KOPT-K1 (cell line): ENCODE data around the gene OR4N2.
"Not testable (repeated sequence)": the region's sequence is repeated elsewhere in the genome, so short reads cannot be mapped to it uniquely, and the experiment has no call there.

Experiments used
- H3K27ac ChIP-seq: fragments of 200-600 bp; sonication (generic); 2 replicates; pipeline ENCODE4 v1.5.1; 2016; ENCODE audit warnings: antibody characterized with exemption, mild to moderate bottlenecking, low read depth, low read length; ENCODE audit not compliant: poor library complexity, severe bottlenecking
- H3K36me3 ChIP-seq: fragments of 200-600 bp; sonication (generic); 2 replicates; pipeline ENCODE4 v1.5.1; 2017; ENCODE audit warnings: antibody characterized with exemption, mild to moderate bottlenecking, low read length, moderate library complexity; ENCODE audit not compliant: insufficient read depth
- H3K9me3 ChIP-seq: fragments of 200-600 bp; sonication (generic); 2 replicates; pipeline ENCODE4 v1.5.1; 2017; ENCODE audit warnings: antibody characterized with exemption, low read length, mild to moderate bottlenecking; ENCODE audit not compliant: insufficient read depth, poor library complexity, severe bottlenecking

The OR4N2 gene

DNA sequence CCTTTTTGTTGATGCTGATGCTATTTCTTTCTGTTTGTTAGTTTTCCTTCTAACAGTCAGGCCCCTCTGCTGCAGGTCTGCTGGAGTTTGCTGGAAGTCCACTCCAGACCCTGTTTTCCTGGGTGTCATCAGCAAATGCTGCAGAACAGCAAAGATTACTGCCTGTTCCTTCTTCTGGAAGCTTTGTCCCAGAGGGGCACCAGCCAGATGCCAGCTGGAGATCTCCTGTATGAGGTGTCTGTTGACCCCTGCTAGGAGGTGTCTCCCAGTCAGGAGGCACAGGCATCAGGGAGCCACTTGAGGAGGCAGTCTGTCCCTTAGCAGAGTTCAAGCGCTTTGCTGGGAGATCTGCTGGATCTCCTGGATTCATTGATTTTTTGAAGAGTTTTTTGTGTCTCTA, 16.3 kb downstream of the OR4N2 start:
- H3K36me3 ChIP-seq, H3K9me3 ChIP-seq, H3K27ac ChIP-seq: not testable (repeated sequence)

DNA sequence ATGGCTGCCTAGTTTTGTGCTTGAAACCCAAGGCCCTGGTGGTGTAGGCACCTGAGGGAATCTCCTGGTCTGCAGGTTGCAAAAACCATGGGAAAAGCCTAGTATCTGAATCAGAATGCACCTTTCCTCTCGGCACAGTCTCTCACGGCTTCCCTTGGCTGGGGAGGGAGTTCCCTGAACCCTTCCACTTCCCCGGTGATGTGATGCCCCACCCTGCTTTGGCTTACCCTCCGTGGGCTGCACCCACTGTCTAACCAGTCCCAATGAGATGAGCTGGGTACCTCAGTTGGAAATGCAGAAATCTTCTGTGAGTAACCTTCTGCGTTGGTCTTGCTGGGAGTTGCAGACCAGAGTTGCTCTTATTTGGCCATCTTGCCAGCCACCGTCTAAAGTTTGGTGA, 17.4 kb downstream of the OR4N2 start:
- H3K27ac ChIP-seq, H3K36me3 ChIP-seq, H3K9me3 ChIP-seq: not testable (repeated sequence)

DNA sequence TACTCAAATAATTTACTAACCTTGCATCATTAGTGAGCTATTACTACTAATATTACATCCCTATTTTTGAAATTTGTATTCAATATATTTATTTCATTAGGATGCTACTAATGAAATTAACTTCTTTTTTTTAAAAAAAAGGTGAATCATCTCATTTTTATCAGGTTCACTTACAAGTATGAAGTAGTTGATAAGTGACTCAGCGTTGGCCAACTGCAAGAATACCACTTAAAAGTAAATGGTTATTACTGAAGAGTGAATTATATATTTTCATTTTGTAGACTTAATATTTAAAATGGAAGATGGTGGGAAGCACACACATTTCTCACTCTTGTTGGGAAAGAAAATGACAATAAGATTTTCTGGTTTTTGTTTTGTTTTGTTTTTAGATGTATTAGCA, 19.6 kb downstream of the OR4N2 start:
- no peaks in the 10 kb centered on the region for H3K36me3 ChIP-seq
- H3K27ac ChIP-seq, result no peak overlapping the region
- no peaks in the 10 kb centered on the region for H3K9me3 ChIP-seq

DNA sequence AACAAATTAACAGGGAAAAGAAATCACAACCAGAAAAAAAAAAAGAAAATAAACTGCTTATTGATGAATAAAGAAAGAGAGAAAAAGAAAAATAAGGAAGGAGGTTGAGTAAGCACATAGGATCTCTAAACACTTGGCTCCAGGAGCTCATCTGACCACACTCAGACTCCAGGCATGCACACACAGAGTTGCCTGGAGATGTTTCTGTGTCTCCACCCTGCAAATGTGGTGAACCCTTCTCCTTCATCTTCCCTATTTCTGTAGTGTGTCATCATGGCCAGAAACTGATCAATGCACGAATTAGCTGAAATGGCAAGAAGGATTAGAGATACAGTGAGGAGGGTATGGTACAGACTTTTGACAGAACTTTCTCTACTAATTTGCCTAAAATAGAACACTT, 20.2 kb downstream of the OR4N2 start:
- Histone ChIP-seq H3K9me3 (no peaks in the 10 kb centered on the region), H3K27ac (no peak overlapping the region), H3K36me3 (no peaks in the 10 kb centered on the region)

DNA sequence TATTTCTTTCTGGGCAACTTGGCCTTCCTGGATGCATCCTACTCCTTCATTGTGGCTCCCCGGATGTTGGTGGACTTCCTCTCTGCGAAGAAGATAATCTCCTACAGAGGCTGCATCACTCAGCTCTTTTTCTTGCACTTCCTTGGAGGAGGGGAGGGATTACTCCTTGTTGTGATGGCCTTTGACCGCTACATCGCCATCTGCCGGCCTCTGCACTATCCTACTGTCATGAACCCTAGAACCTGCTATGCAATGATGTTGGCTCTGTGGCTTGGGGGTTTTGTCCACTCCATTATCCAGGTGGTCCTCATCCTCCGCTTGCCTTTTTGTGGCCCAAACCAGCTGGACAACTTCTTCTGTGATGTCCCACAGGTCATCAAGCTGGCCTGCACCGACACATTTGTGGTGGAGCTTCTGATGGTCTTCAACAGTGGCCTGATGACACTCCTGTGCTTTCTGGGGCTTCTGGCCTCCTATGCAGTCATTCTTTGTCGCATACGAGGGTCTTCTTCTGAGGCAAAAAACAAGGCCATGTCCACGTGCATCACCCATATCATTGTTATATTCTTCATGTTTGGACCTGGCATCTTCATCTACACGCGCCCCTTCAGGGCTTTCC, 24.2 kb downstream of the OR4N2 start:
- H3K9me3 ChIP-seq, H3K27ac ChIP-seq, H3K36me3 ChIP-seq: not testable (repeated sequence)

DNA sequence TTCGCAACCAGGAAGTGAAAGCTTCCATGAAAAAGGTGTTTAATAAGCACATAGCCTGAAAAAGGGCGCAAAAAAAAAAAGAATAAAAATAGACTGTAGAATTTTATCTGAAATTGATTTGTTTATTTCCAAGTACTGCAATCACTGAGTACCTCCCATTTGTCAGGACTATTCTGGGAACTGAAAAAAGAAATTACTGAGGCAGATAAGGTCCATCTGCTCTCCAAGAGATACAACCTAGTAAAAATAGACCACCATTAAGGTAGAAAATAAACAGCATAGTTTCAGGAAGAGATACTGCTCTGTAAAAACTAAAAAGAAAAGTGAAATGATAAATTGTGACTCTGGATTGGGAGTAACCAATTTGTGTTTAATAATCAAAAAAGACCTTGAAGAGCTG, 24.7 kb downstream of the OR4N2 start:
- Histone ChIP-seq H3K27ac (no peak overlapping the region), H3K9me3 (no peaks in the 10 kb centered on the region), H3K36me3 (no peaks in the 10 kb centered on the region)

DNA sequence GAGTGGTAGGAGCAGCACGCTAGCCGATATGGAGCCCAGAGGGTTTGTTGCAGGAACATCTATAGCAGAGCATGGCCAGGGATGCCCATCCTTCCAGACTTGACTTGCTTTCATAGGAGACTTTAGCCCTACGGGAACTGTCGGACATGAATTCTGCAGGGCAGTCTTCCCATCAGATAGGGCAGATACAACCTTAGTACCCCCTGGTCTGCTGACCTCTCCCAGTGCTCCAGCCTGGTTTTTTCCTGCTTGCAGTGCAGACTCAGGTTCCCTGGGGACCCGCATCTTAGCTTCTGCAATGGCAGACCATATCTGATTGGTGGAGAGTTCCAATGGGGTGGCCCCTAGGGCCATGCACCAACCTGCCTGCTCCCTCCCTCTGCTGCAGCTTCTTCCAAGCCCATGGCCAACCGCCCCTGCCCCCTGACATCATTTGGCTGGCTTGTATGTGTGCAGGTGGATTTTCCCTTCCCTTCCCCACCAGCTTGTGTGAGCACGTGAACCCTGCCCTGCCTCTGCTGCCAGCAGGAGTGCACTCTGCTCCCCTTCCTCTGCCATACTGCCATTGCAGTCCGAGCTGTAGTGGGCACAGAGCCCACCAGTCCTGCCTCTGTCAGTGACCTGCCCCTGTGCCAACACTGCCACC, 30.8 kb downstream of the OR4N2 start:
- not testable (repeated sequence) for H3K36me3 ChIP-seq, H3K9me3 ChIP-seq, H3K27ac ChIP-seq

DNA sequence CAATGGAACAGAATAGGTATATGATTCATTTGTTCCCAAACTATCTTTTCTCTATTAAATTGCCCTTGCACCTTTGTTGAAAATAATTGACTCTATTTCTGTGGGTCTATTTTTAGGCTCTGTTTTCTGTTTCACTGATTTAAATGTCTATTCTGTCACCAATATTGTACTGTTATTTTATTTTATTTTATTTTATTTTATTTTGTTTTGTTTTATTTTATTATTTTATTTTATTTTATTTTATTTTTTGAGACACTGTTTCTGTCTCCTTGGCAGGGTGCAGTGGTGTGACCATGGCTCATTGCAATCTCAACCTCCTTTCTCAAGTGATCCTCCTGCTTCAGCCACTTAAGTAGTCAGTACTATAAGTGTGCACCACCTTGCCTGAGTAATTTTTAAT, 34.9 kb downstream of the OR4N2 start:
- Histone ChIP-seq H3K36me3 (no peaks in the 10 kb centered on the region), H3K9me3 (no peaks in the 10 kb centered on the region), H3K27ac (no peak overlapping the region)

DNA sequence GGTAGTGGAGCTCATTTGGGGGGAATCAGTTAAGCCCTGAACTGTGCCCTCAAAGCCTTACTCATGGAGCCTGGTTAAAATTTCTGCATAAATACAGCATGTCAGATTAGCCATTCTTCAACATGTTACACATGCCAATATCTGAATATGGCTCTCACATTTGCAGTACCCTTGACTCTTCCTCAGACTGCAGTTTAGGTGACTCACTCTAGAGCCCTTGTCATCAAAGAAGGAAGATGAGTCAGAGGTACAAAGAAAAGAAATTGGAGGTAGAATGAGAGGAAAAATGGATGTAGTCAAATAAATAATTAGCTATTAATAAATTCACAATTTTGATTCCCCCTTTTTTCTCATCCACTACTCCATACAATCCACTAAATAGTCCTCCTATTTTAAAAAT, 47.8 kb downstream of the OR4N2 start:
- no peaks in the 10 kb centered on the region for H3K36me3 ChIP-seq
- no peak overlapping the region for H3K27ac ChIP-seq
- H3K9me3 ChIP-seq, result no peaks in the 10 kb centered on the region

DNA sequence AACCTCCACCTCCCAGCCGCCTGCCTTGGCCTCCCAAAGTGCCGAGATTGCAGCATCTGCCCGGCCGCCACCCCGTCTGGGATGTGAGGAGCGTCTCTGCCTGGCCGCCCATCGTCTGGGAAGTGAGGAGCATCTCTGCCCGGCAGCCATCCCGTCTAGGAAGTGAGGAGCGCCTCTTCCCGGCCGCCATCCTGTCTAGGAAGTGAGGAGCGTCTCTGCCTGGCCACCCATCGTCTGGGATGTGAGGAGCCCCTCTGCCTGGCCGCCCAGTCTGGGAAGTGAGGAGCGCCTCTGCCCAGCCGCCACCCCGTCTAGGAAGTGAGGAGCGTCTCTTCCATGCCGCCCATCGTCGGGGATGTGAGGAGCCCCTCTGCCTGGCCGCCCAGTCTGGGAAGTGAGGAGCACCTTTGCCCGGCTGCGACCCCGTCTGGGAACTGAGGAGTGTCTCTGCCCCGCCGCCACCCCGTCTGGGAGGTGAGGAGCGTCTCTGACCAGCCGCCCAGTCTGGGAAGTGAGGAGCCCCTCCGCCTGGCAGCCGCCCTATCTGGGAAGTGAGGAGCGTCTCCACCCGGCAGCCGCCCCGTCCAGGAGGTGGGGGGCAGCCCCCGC, 62.6 kb downstream of the OR4N2 start:
- H3K27ac ChIP-seq, H3K9me3 ChIP-seq, H3K36me3 ChIP-seq: not testable (repeated sequence)

DNA sequence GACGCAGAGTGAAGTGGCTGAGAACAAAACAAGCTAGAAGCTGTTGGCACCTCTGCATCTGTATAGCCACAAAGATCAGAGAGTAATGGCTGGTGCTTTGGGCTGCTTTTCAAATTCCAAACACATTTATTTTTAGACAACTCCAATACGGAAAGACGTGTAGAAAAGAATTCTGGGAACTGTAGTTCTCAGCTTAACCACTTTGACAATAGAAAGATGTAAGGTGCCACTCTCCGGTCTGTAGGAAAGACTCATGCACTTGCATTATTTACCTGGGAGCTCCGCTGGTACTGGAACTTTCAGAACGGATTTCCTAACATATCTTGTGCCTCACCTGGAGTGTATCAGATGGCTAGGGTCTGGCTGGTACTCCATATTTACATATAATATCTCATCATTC, 69.6 kb downstream of the OR4N2 start:
- H3K9me3 ChIP-seq, result no peaks in the 10 kb centered on the region
- no peaks in the 10 kb centered on the region for H3K36me3 ChIP-seq
- no peak overlapping the region for H3K27ac ChIP-seq

DNA sequence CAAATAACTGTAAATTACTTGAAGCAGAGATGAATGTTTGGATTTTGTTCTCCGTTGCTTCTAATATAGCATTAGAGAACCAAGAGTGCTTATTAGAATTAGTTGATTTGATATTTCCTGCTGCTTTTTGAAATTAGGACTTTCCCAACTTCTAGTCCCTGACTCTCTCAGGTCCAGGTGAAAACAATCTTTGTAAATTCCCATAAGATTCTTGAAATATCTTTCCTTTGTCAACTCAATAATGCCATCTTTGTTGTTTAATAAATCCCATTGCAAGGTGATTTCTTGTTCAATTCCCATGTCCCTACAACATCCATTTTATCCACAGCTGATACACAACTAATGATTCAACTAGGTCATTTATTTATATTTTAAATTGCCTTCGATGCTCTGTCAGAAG, 71.3 kb downstream of the OR4N2 start, which contains the start of gene OR4K2:
TSS of gene OR4K2 (plus strand) at position 301 of the 400 bp plus-strand sequence. CDS start 1,126 bp downstream, outside the sequence.
- Histone ChIP-seq H3K36me3 (no peaks in the 10 kb centered on the region), H3K9me3 (no peaks in the 10 kb centered on the region), H3K27ac (no peak within 1 kb of the TSS)

DNA sequence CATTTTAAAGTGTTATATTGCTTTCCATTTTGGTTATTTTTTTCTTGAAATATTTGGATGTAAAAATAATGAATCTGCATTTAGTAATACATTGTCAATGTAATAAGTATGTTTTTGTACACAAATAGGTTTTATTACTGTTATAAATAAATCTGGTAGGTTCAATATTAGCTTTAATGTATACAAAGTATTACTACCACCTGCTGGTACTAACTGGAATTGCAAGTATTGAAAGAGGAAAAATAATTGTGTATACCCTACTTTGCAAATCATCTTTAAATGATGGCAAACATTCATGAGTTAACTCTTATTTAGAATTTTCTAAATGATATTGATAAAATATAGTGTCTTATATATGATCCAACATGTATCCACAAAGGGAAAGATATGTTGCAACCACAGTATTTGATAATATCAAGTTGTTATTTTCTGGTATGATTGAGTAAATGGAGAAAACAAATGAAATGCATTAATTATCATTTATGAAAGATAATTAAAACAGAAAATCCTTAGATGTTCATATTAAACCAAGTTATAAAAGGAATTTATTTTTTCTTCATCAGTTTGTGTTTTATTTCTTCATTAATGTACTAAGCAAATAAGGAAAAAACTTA, 74.6 kb downstream of the OR4N2 start:
- no peaks in the 10 kb centered on the region for H3K9me3 ChIP-seq

More for the DNA sequence above, 74.6 kb downstream of the OR4N2 start:
- Histone ChIP-seq H3K27ac (no peak overlapping the region), H3K36me3 (no peaks in the 10 kb centered on the region)
